DMS79 (cell line): ENCODE measurements around the gene PTRH2.
"Not testable (repeated sequence)": the region's sequence is repeated elsewhere in the genome, so short reads cannot be mapped to it uniquely, and the experiment has no call there.

Source experiments
- DNase-seq: peaks from one replicate; lab custom pipeline; 2025; lab: John Stamatoyannopoulos, UW

The PTRH2 gene

DNA sequence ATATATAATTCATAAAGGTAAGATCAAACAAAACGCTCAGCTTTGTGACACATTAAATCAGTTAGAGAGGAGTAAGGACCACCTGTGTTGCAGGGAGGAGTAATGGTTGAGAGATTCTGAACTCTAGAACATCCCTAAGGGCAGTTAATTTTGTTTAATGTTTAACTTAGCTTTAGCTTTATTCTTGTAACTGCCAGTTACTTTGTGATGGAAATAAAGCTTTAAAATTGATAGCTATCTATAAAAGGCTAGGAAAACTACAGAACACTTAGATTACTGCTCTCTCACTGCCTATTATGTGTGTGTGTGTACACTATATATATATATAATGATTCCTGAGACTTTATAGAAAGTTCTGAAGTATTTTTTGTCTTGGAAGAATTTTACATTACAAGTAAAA, 37.8 kb downstream of the PTRH2 start:
- DNase-seq: no peak

DNA sequence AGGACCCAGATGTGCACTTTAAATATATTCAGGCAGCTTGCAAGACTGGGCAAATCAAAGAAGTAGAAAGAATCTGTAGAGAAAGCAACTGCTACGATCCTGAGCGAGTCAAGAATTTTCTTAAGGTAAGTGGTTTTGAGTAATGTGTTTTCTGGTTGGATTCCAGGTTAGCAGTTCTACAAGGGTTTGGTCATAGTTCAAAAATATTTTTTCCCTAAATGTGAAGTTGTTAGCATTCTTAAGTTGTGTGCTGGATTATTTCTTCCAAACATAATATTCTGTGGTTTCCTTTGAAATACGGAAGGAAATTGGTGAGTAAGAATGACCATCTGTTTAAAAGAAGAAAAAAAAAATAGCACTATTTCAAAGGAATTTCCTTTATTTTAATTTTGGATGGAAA, 38.4 kb downstream of the PTRH2 start:
- DNase-seq: no peak

DNA sequence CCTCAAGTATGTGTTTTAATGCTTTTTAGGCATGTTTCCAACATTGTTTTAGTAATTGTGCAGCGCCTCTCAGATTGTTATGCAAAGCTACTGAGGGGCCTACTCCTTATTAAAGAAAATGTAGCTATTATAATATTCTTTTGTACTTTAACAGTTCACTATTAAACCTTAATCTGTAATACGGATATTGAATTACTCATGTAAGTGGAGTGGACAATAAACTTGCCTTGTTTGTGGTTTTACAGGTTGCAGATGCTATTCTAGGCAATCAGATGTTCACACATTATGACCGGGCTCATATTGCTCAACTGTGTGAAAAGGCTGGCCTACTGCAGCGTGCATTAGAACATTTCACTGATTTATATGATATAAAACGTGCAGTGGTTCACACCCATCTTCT, 41.0 kb downstream of the PTRH2 start:
- no peak for DNase-seq

DNA sequence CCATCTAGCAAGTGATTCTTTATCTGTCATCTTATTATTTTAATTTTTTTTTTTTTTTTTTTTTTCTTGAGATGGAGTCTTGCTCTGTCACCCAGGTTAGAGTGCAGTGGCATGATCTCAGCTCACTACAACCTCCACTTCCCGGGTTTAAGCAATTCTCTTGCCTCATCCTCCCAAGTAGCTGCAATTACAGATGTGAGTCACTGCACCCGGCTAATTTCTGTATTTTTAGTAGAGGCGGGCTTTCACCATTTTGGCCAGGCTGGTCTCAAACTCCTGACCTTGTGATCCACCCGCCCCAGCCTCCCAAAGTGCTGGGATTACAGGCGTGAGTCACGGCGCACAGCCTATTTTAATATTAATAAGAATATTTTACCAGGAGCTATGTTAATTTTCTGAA, 50.6 kb downstream of the PTRH2 start:
- DNase-seq: not testable (repeated sequence)

DNA sequence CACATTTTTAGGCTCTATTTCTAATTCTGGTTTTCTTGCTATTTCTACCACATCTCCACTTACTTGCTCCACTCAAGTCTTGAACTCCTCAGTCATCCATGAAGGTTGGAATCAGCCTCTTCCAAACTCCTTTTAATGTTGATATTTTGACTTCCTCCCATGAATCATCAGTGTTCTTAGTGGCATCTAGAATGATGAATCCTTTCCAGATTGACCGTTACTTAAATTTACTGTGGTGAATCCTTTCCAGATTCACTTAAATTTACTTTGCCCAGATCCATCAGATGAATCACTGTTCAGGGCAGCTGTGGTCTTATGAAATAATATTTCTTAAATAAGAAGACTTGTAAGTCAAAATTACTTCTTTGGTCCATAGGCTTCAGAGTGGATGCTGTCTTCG, 55.1 kb downstream of the PTRH2 start:
- DNase-seq: no peak

DNA sequence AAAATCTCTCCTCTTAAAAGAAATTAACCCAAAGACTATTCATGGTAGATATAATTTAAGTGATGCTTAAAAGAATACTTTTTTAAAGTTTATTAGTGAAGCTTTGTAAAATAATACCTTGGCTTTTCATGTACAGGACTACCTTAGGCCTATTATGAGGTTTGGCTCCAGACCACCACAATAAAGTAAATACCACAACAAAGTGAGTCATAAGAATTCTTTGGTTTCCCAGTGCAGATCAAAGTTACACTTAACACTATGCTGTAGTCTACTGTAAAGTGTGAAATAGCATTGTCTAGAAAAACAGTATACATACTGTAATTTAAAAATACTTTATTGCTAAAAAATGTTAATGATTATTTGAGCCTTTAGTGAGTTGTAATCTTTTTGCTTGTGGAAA, 55.9 kb downstream of the PTRH2 start:
- DNase-seq: no peak

DNA sequence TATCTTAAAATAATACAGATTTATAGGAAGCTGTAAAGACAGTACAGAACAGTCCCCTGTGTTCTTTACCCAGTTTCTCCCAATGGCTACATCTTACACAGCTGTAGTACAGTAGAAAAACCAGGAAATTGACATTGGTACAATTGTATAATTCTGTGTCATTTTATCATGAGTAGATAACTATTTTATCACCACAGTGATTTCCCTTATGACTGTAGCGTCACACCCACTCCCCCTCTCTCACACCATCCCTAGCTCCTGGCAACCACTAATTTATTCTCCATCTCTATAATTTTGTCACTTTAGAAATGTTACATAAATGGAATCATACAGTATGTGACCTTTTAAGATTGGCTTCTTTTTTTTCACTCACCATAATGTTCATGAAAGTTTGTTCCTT, 56.6 kb downstream of the PTRH2 start:
- no peak for DNase-seq

DNA sequence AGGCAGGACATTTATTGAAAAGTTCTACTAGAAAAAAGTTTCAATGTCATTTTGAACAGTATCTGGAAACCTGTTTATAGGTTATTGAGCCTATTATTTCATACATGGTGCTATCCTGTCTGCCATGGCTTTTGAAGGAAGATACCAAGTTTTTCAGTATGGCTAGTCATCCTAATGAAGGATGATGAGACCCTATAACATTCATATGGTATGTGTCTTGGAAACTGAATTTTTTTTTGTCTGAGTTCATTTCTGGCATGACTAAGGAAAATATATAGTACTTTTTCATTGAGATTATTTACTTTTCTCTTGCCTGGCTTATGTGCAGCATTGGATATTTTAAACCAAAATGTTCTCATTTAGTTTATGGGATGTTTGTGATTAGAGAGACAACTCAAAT, 57.3 kb downstream of the PTRH2 start:
- DNase-seq: no peak
